Keratinocyte (primary cell): ENCODE results near the gene TNRC6A.

Source experiments
- EZH2 ChIP-seq: IDR thresholded peaks from one replicate; pipeline ENCODE4 v1.6.1; 2012; ENCODE audit warnings: inconsistent platforms, mild to moderate bottlenecking, low read length, moderate library complexity
- TF ChIP-seq, protein P1 (sequence below), 3 experiments: IDR thresholded peaks in 1 of 3; conservative IDR thresholded peaks in 1 of 3; optimal IDR thresholded peaks in 1 of 3; 2 replicates in 2 of 3; 3 replicates in 1 of 3; pipeline versions ENCODE3 to v1.5.1; 2011; ENCODE audit warnings: low read length in 3 of 3, mild to moderate bottlenecking in 3 of 3, moderate library complexity in 2 of 3, control low read depth in 1 of 3, inconsistent platforms in 1 of 3; ENCODE audit not compliant: insufficient read depth in 2 of 3; ENCODE audit errors: extremely low read depth in 1 of 3

DNA sequence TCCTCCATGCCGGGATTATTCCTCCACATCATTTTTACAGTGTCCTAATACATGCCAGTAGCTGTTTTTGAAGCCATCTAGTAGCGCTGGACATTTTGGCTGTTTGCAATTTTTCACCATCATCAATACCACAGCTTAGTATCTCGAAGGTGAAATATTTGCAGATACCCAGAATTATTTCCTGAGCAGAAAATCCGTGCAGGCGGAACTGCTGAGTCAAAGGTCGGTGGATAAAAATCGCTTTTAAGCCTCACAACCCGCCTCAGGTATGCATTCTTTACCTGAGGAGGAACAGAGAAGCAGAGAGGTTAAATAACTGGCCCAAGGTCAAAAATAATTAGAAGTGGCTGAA is 584 bp upstream of the TNRC6A start:
- TF ChIP-seq, protein P1, sequence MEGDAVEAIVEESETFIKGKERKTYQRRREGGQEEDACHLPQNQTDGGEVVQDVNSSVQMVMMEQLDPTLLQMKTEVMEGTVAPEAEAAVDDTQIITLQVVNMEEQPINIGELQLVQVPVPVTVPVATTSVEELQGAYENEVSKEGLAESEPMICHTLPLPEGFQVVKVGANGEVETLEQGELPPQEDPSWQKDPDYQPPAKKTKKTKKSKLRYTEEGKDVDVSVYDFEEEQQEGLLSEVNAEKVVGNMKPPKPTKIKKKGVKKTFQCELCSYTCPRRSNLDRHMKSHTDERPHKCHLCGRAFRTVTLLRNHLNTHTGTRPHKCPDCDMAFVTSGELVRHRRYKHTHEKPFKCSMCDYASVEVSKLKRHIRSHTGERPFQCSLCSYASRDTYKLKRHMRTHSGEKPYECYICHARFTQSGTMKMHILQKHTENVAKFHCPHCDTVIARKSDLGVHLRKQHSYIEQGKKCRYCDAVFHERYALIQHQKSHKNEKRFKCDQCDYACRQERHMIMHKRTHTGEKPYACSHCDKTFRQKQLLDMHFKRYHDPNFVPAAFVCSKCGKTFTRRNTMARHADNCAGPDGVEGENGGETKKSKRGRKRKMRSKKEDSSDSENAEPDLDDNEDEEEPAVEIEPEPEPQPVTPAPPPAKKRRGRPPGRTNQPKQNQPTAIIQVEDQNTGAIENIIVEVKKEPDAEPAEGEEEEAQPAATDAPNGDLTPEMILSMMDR (optimal IDR thresholded peaks at IDR 0.05 in 1 of 3, IDR thresholded peaks at IDR 0.05 in 1 of 3, conservative IDR thresholded peaks at IDR 0.05 in 1 of 3; ENCODE audit: extremely low read depth in 1 of 3, insufficient read depth in 2 of 3, low read length in 3 of 3) = no peak
- no peak for TF ChIP-seq EZH2
